Aorta (tissue), 5 donors: ENCODE data around the gene DNAJB12. TPM values are rescaled to one million over a fixed set of nuclear protein-coding genes. Genes with fewer than 3 reads are reported as not detected.

Experiments used
- ATAC-seq: fragments of 200-7000 bp; cut with Tn5 transposase; one replicate; pipeline ENCODE4 v1.9.1; 2022; ENCODE audit warnings: moderate library complexity; ENCODE audit not compliant: low FRiP score
- DNase-seq, 2 donors: peaks; one replicate each; pipeline ENCODE4 v3.0.0-alpha.2; 2020
- H3K27ac ChIP-seq, 2 donors: one replicate each; pipeline ENCODE4 v1.5.1; 2013; ENCODE audit warnings: low read length in 2 of 2, mild to moderate bottlenecking in 2 of 2, moderate library complexity in 2 of 2, control low read depth in 1 of 2, inconsistent platforms in 1 of 2, low read depth in 1 of 2
- H3K27me3 ChIP-seq, 2 donors: one replicate each; pipeline ENCODE4 v1.6.1; 2013; ENCODE audit warnings: control low read depth in 1 of 2, low read length in 1 of 2, mild to moderate bottlenecking in 1 of 2, moderate library complexity in 1 of 2; ENCODE audit not compliant: insufficient read depth in 2 of 2, control insufficient read depth in 1 of 2
- H3K36me3 ChIP-seq, 2 donors: one replicate each; pipeline ENCODE4 v1.6.1; 2013; ENCODE audit warnings: control low read depth in 1 of 2, low read length in 1 of 2, mild to moderate bottlenecking in 1 of 2; ENCODE audit not compliant: insufficient read depth in 2 of 2, control insufficient read depth in 1 of 2
- H3K4me1 ChIP-seq, 2 donors: one replicate each; pipeline ENCODE4 v1.6.1; 2013; ENCODE audit warnings: low read length in 2 of 2, control low read depth in 1 of 2, mild to moderate bottlenecking in 1 of 2, moderate library complexity in 1 of 2; ENCODE audit not compliant: insufficient read depth in 2 of 2, control insufficient read depth in 1 of 2
- H3K4me3 ChIP-seq, 2 donors: one replicate each; pipeline ENCODE4 v1.5.1; 2013; ENCODE audit warnings: low read length in 2 of 2, control low read depth in 1 of 2, mild to moderate bottlenecking in 1 of 2
- H3K9me3 ChIP-seq: one replicate; pipeline ENCODE4 v1.6.1; 2013; ENCODE audit warnings: mild to moderate bottlenecking, low read length; ENCODE audit not compliant: control insufficient read depth
- WGBS, 2 donors: extraction: QIAGEN DNeasy Blood & Tissue Kit; methylation state at CpG; one replicate each; pipeline ENCODE4 v1.1.7; 2013; 5-methylcytosine and 5-hydroxymethylcytosine counted together
- intact Hi-C, 2 donors: fragments of 100-400 bp; cut with DNase I; formaldehyde crosslinking; loops; one replicate each; pipeline versions ENCODE4 v1.14.2 to v1.15.0; 2022
- polyA plus RNA-seq, 2 donors: library from polyadenylated mRNA; stranded (reverse); fragments of 200-250 nt; gene quantifications; one replicate each; pipeline ENCODE4 v1.2.3, GENCODE V29; 2013
- total RNA-seq, 2 donors: library from RNA; stranded (reverse); fragmentation: NEBNext Ultra II Directional; extraction: Animal tissue kit (Norgen Biotek cat#: 25700); gene quantifications; one replicate each; pipeline ENCODE4 v1.2.1, GENCODE V29; 2021
- donor health status: healthy with polysubstance abuse.
- donor health status: Bipolar disorder and iron deficiency.
- donor health status: DM: no; HTN: no; CAD: no.
- donor health status: DM: no; HTN: no; CAD: no.
- donor health status: DM: yes; HTN: yes; CAD: no.

Gene DNAJB12
- total and polyA plus RNA-seq, 4 donors = 12.0 to 34.7 (median 31.7) TPM

GRCh38 chr10:72283131-72283530 lies 71.6 kb downstream of the DNAJB12 start:
- Histone ChIP-seq H3K4me1 (no peaks in the 10 kb centered on the region), H3K27me3 (no peaks in the 10 kb centered on the region), H3K36me3 (no peaks in the 10 kb centered on the region), H3K4me3 (no peak overlapping the region), H3K9me3 (no peaks in the 10 kb centered on the region), H3K27ac (no peak overlapping the region)
- intact Hi-C loops = no loop called here
- DNase-seq (no peak), ATAC-seq (no peak)
- WGBS, 2 donors = 80 to 97% methylated on average over 3 of the region's 3 CpGs

Other genes with a start within 250 kb of the DNAJB12 start
- 10 to 100 TPM; 70.7 to 75.7 TPM for gene ANAPC16, start 138.9 kb downstream of the DNAJB12 start, total RNA-seq
- gene ANAPC16, start 138.9 kb downstream of the DNAJB12 start, polyA plus RNA-seq = 100 to 1,000 TPM; 165 to 281 TPM
- 10 to 100 TPM; 23.3 to 32.3 TPM for gene ASCC1, start 138.6 kb downstream of the DNAJB12 start, total RNA-seq
- gene ASCC1, start 138.6 kb downstream of the DNAJB12 start, polyA plus RNA-seq = 10 to 100 TPM; 19.7 to 22.3 TPM
- gene DDIT4, start 81.0 kb downstream of the DNAJB12 start, total RNA-seq = 100 to 1,000 TPM; 104 to 126 TPM
- gene DDIT4, start 81.0 kb downstream of the DNAJB12 start, polyA plus RNA-seq = 10 to 100 TPM; 55.9 to 96.5 TPM